ENCODE measurements around the gene PRKG2. TPM values are rescaled to one million over a fixed set of nuclear protein-coding genes. Genes with fewer than 3 reads are reported as not detected.
"Not testable (repeated sequence)": the region's sequence is repeated elsewhere in the genome, so short reads cannot be mapped to it uniquely, and the experiment has no call there.

The PRKG2 gene
- polyA plus RNA-seq, 1 donor, result 0.82 TPM

DNA sequence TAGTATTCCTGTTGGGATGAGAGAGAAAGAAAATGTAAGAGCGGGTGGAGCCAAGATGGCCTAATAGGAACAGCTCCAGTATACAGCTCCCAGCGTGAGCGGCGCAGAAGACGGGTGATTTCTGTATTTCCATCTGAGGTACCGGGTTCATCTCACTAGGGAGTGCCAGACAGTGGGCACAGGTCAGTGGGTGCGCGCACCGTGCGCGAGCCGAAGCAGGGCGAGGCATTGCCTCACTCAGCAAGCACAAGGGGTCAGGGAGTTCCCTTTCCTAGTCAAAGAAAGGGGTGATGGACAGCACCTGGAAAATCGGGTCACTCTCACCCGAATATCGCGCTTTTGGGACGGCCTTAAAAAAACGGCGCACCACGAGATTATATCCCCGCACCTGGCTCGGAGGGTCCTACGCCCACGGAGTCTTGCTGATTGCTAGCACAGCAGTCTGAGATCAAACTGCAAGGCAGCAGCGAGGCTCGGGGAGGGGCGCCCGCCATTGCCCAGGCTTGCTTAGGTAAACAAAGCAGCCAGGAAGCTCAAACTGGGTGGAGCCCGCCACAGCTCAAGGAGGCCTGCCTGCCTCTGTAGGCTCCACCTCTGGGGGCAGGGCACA lies 61.2 kb downstream of the PRKG2 start:
- DNase-seq (ENCODE audit: low read depth), result not testable (repeated sequence)

DNA sequence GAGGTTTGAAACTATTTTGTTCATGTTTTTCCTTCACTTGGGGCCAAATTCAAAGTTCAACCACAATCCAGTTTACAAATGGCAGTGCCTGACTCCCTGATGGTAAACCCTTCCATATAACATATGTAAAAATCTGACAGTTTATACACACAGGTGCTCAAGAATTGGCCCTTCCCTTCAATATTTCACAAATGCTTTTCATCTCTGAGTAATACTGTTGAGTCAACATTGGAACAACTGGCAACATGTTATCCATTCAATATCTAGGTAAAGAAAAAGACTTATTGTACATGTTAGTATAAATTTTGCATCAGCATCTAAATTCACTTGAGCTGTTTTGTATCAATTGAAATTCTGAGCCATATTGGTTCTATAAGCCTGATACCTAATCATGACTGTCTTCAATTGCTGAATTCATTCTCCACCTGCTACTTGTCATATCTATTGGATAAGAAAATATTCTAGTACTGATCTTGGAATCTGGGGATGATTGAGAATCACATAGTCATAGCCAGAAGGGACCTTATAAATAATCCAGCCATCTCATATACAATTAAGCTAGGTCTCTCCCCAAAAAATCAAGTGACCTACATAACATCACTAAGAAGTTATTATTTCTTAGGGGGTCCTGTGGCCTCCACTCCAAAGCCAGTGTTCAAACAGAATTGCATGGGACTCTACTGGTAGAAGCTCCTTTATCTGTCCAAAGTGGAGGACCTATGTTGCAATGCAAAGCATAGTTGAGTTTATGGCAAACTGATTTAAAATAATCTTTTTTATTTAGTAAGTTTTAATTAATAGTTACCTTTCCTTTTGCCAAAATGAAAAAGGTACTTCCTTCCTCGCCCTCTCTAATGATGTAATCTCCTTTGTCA lies 61.9 kb downstream of the PRKG2 start:
- DNase-seq (ENCODE audit: low read depth), result no peak

DNA sequence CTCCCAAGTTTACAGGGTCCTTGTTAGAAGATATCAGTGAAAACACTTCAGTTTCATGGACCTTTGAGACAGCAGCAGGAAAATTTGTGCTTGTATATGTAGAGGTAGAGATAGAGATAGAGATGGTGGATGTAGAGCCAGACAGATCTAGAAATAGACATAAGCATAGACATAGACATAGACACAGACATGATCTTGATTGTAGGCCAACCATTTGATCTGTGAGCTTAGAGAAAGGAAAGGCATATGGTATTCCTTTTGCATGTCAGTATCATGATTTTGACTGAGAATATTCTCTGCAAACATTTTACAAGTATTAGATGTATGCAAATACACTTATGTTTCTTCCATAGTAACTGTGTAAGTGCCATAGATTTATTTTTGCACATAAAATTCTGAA lies 65.0 kb downstream of the PRKG2 start:
- DNase-seq (ENCODE audit: low read depth), result no peak

DNA sequence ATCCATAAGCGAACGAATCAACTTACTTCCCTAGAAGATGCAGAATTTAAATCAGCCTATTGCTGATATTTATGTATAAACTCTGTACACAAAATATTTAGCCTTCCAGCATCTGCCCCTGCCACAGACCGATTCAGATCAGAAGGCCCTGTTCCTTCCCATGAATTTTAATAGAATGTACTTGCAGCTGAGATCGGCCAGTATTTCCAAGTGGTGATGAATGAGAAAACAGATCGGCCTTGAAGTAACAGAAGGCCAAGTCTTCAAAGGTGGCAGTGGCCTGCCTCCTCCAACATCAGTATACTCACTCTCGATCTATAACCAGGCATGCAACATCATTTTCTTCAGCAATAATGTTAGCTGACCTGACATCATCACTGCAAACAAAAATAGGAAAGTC lies 66.4 kb downstream of the PRKG2 start:
- no peak for DNase-seq (ENCODE audit: low read depth)

DNA sequence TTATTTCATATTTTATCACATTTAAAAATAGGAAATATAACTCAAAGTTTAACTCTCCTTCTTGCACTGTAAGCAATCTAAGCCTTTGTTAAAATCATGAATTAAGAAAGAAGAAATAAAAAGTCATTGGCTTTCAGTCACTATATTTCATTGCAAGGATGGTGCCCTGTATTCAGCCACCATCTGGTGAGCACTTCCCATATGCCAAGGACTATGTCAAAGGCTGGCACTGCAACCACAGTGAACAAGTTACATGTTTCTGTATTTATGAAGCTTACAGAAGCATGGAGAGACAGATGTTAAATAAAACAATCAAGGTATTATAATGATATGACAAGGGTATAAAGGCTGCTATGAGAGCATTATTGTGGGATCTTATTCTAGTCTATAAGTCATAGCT lies 68.6 kb downstream of the PRKG2 start:
- DNase-seq (ENCODE audit: low read depth), result no peak

DNA sequence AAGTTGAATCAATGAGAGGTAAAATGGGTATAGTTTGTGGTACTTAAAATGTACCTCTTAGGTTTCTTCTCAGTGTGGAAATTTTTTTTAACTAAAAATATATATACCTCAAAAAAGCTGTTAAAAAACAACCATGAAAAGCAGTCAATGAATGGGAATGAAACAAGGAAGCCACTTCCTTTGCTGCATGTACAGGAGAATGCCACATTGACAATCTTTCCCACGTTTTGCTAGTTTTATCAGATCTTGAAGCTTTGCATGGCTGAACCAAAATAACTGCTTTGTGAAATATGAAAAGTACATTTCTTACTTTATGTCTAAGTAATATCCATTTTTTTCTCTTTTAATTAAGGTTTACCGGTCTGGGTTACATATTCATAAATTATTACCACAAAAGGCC lies 71.8 kb downstream of the PRKG2 start:
- no peak for DNase-seq (ENCODE audit: low read depth)

DNA sequence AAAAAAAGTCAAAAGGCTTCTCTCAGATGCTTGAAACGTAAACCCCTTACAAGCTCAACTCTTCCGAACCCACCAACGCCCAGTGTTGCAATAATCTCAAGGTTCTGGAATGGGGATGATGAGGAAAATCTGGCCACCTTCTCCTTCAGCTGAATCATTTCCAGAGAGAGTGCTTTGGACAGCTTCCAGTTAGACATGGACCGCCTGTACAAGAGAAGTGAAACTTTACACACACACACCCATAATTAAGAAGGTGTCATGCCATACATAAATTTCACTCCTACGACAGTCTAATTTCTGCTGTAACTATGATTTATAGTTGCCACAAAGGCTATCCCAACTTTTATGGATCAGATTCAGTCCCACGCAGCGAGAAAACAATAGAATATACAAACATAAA lies 72.3 kb downstream of the PRKG2 start:
- DNase-seq (ENCODE audit: low read depth), result no peak

DNA sequence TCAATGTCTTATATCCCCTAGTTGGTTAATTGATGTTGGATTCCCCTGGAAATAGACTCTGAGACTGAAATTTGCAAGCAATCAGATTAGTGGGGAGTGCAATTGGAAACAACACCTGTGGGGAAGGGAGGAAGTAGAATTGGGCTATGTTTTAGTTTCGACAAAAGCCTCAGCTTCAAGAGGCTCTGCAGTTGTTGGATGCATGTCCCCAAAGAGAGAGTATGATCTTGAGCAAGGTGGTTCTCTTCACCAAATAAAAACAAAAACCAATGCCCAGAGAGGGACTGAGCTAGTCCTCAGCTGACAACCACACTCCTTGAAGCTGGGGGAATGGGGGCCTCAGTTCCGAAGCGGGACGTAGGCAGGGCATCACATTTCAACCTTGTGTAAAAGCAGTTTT lies 77.1 kb downstream of the PRKG2 start:
- no peak for DNase-seq (ENCODE audit: low read depth)

DNA sequence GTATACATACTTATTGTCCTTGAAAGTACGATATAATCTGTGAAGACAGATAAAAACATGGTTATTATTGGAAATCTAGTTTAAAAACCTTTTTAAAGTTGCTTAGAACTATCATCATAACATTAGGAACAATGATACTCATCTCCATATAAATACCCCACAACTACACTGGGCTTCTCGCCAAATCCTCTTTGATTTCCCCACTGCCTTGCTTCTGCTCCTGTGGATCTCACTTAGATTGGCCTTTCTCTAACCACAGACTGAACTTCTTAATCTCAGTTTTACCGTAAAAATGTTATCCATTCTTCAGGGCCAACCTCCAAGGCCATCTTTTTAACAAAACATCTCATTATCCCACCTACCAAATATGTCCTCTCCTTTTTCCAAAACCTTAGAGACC lies 77.6 kb downstream of the PRKG2 start:
- DNase-seq (ENCODE audit: low read depth), result no peak

DNA sequence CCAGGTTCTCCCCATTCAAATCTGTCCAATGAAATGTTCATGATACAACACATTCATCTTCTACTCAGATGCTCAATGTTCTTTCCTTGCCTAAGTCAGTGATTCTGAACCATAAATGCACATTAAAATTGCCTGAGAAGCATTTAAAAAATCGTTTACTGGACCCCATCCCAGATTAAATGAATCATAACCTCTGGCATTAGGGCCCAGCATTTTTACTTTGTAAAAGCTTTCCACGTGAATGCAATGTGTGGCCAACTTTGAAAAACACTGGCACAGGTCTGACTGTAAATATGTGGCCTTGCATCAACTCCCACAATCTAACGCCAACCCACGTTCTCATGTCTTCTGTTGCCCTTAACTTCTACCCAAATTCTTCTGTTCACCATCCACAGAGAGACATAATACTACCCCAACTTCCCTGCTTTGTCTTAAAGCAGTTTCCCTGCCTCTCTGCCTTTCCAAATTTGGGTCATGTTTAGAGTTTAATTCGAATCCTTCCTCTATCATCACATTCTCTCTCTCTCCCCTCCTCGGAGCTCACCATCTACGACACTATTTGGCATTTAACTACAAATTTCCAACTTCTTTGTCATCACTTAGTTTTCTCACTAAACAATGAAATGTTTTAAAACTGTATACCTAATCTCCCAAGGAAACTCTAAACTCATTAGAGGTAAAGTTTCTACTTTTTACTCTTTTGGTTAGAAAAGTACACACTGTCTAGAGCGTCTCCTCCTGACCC lies 78.7 kb downstream of the PRKG2 start:
- DNase-seq (ENCODE audit: low read depth), result no peak

DNA sequence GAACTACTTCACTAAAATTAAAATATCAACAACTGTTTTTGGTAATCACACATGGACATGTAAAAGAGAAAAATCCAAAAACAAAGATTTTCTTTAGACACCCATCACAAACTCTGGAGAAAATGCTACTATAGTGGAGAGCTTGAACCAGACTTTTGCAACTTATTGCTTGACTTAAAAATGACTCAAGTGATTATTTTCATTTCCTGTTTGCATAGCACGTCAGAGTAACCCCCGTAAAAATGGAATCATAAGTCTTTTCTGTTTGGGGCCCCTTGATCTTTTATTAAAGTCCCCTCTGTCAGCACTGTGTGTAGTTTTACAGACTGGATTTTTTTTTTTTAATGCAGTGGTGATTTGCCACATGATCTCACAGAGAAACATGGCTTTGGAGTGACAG lies 79.5 kb downstream of the PRKG2 start:
- DNase-seq (ENCODE audit: low read depth), result no peak

DNA sequence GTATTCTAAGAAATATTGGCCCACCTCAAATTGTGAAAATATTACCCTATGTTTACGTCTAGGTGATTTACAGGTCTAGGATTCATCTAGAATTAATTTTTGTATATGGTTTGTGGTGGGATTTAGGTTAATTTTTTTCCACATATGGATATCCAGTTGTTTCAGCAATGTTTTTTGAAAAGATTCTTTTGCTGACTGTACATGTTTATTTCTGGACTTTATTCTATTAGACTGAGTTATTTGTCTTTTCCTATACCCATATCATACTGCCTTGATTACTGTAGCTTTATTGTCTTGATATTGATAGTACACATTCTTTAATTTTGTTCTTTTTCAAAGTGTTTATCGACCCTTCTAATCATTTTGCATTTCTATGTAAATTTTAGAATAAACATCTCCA lies 83.5 kb downstream of the PRKG2 start:
- DNase-seq (ENCODE audit: low read depth), result no peak

DNA sequence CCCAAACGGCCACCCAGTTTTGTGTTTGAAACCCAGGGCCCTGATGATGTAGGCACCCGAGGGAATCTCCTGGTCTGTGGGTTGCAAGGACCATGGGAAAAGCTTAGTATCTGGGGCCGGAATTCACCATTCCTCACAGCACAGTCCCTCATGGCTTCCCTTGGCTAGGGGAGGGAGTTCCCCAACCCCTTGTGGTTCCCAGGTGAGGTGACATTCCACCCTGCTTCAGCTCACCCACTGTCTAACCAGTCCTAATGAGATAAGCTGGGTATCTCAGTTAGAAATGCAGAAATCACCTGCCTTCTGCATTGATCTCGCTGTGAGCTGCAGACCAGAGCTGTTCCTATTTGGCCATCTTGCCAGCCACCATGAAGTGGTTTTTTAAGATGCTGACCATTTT lies 84.0 kb downstream of the PRKG2 start:
- DNase-seq (ENCODE audit: low read depth), result no peak

DNA sequence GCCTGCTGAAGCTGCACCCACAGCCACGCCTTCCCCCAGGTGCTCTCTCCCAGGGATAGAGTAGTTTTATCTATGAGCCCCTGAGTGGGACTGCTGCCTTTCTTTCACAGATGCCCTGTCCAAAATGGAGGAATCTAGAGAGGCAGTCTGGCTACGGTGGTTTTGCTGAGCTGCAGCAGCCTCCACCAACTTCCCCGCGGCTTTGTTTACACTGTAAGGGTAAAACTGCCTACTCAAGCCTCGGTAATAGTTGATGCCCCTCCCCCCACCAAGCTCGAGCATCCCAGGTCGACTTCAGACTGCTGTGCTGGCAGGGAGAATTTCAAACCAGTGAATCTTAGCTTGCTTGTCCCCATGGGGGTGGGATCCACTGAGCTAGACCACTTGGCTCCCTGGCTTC lies 84.5 kb downstream of the PRKG2 start:
- DNase-seq (ENCODE audit: low read depth), result no peak

DNA sequence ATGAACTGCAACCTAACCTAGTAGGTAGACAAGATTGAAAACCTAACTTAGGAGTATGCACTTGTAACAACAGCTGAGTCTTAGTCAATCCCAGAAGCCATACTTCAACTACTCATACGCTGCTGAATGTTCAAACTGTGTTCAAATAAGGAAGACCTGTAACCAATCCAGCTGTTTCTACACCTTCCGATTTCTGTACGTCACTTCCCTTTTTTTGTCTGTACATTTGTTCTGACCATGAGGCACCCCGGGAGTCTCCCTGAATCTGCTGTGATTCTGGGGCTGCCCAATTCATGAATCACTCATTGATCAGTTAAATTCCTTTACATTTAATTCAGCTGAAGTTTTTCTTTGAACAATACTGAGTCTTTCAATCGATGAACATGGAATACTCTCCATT lies 95.0 kb downstream of the PRKG2 start:
- DNase-seq (ENCODE audit: low read depth), result no peak

DNA sequence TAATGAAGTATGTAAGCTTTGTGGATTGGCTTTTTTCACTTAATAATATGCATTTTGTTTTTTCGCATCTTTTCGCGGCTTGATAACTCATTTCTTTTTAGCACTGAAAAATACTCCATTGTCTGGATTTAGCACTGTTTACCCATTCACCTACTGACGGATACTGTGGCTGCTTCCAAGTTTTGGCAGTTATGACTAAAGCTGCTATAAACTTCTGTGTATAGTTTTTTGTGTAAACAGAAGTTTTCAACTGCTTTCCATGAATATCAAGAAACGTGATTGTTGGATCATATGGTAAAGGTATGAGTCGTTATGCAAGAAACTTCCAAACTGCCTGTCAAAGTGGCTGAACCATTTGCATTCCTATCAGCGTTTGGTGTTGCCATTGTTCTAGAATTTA lies 96.9 kb downstream of the PRKG2 start:
- DNase-seq (ENCODE audit: low read depth), result no peak

DNA sequence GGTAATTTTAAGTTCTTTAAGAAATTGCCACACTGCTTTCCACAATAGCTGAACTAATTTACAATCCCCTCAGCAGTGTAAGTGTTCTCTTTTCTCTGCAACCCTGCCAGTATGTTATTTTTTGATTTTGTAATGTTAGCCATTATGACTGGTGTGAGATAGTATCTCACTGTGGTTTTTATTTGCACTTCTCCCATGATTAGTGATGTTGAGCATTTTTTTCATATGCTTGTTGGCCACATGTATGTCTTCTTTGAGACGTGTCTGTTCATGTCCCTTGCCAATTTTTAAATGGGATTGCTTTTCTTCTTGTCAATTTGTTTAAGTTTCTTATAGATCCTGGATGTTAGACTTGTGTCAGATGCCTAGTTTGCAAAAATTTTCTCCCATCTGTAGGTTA lies 98.5 kb downstream of the PRKG2 start:
- DNase-seq (ENCODE audit: low read depth), result no peak

DNA sequence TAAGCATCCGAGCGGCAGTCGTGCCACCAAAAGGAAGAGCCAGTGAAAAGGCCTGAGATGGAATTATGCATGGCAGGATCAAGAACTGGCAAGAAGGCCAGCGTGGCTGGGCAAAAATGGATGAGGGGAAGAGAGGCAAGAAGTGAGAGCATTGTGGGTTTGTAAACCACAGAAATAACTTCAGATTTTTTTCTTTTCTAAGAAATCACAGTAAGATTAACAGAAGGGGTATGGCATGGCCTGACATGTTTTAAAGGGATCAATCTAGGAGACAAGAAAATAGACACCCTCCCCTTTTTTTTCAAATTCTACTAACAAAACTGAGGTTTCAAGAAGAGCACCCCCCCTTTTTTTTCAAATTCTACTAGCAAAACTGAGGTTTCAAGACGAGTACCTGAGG lies 102.0 kb downstream of the PRKG2 start:
- DNase-seq (ENCODE audit: low read depth), result no peak

DNA sequence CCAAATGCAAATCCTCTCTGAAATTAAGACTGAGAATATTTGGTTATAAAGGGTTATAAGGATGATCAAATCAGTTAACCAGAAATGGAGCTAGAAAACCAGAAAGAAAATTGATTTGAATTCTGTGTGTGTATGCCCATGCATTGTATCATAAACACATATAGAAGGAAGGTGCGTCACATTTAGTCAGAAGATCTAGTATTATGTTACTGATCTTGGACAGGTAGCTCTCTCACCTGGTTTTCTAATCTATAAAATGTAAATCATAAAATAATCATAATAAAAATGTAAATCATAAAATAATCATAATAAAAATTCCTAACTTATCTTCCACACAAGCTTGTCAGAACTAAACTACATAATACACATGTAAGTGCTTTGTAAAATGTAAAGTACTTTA lies 105.7 kb downstream of the PRKG2 start:
- DNase-seq (ENCODE audit: low read depth), result no peak

DNA sequence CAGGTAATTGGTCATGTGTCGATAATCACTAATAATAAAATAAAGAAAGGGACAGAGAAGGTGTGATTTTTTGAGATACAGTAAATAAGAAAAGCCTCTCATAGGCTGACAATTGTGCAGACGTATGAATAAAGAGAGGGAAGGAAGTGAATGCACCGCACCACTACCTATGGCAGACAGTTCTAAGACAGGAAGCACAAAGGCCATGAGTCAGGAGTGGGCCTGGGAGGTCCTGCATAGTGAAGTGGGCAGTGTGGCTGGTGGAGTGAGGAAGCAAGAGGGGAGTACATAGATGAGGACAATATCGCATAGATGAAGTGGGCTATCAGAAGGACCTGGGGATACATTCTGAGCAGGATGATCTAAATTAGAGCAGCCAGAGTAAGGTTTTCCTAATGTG lies 108.9 kb downstream of the PRKG2 start:
- no peak for DNase-seq (ENCODE audit: low read depth)

DNA sequence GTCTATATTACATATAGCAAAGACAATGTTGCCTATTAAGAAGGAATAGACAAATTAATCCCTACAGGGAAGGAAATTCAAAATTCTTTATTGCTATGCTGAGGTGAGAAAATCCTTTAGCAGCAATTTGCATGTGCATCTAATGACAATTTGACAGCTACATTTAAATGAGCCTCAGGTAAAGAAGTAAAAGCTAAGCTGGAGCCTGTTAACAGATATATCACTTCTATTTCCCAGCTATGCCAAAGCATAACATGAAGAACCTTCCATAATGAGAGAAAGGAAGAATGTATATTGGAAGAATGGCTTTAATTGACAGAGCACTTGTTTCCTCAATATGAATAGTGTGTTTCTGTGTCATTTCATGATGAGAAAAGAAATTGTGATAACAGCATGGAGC lies 112.9 kb downstream of the PRKG2 start:
- no peak for DNase-seq (ENCODE audit: low read depth)

DNA sequence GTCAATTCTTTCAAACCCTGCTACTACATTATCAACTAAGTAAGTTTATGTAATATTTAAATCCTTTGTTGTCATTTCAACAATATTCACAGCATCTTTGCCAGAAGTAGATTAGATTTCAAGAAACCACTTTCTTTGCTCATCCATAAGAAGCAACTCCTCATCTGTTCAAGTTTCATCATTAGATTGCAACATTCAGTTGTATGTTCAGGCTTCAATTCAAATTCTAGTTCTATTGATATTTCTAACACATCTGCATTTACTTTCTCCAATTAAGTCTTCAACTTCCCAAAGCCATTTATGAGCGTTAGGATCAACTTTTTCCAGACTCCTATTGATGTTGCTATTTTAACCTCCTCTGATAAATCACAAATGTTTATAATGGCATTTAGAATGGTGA lies 118.5 kb downstream of the PRKG2 start:
- no peak for DNase-seq (ENCODE audit: low read depth)

DNA sequence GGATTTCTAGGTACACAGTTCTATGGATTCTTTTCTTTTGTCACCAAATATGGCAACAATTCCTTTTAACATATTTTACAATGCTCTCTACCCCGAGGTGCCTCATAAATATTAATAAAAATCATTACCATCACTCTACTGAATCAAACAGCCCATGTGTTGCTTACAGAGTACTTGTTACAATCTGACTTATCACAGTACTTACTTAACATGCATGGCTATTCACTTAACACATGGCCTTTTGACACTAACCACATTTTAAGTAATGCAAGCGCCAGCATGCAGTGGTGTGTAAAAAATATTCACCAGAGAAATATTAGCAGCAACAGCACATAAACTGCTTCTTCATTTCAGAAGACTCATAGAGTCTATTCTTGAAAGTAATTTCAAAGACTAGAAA lies 119.6 kb downstream of the PRKG2 start:
- no peak for DNase-seq (ENCODE audit: low read depth)
